ENCODE results near the gene TSR3. TPM values are rescaled to one million over a fixed set of nuclear protein-coding genes. Genes with fewer than 3 reads are reported as not detected.
A peak's percentile ranks its signal among the peaks of the same experiment; 100 is the strongest.

TSR3 gene
- total RNA-seq, result 10 to 100 TPM; 48.5 to 50.7 TPM

GRCh38 chr16:1351582-1352362 is at the start of gene TSR3, which contains the start of gene GNPTG:
TSR3 (minus strand) TSS chr16:1351878; CDS start chr16:1351804, 74 bp downstream.
GNPTG (plus strand) TSS chr16:1351931; CDS start chr16:1351966, 35 bp downstream.
- Mint-ChIP-seq H3K27ac (peak within 1 kb of the TSS; percentile 68), H3K4me1 (ENCODE audit: low read depth) (peaks cover 33% of the 10 kb centered on the region), H3K4me3 (peak within 1 kb of the TSS; percentile 80), H3K9me3 (no peaks in the 10 kb centered on the region), H3K36me3 (ENCODE audit: low read depth) (peaks cover 2% of the 10 kb centered on the region), H3K27me3 (ENCODE audit: low read depth) (no peaks in the 10 kb centered on the region)
- CTCF ChIA-PET, result interaction anchor here (1.1 kb wide), 1 partner anchor 11 kb away, joined by 3 read pairs; no protein-coding TSS in a partner anchor
- peak; percentile 82 for DNase-seq
- intact Hi-C loops (cut with micrococcal nuclease), result loop anchor here (1.0 kb wide), 1 partner anchor 42 kb away; the partner anchor contains the start of gene UBE2I

GRCh38 chr16:1401061-1401757 is 49.5 kb upstream of the TSR3 start:
- CTCF ChIA-PET, result no interaction called here
- H3K4me3 Mint-ChIP-seq, result no peak overlapping the region
- intact Hi-C loops (cut with micrococcal nuclease), result no loop called here
- H3K9me3 Mint-ChIP-seq, result no peaks in the 10 kb centered on the region
- no peak for DNase-seq
- peaks cover 7% of the 10 kb centered on the region for H3K36me3 Mint-ChIP-seq (ENCODE audit: low read depth)
- no peaks in the 10 kb centered on the region for H3K27me3 Mint-ChIP-seq (ENCODE audit: low read depth)
- H3K4me1 Mint-ChIP-seq (ENCODE audit: low read depth), result peaks cover 3% of the 10 kb centered on the region
- no peak overlapping the region for H3K27ac Mint-ChIP-seq

DNA sequence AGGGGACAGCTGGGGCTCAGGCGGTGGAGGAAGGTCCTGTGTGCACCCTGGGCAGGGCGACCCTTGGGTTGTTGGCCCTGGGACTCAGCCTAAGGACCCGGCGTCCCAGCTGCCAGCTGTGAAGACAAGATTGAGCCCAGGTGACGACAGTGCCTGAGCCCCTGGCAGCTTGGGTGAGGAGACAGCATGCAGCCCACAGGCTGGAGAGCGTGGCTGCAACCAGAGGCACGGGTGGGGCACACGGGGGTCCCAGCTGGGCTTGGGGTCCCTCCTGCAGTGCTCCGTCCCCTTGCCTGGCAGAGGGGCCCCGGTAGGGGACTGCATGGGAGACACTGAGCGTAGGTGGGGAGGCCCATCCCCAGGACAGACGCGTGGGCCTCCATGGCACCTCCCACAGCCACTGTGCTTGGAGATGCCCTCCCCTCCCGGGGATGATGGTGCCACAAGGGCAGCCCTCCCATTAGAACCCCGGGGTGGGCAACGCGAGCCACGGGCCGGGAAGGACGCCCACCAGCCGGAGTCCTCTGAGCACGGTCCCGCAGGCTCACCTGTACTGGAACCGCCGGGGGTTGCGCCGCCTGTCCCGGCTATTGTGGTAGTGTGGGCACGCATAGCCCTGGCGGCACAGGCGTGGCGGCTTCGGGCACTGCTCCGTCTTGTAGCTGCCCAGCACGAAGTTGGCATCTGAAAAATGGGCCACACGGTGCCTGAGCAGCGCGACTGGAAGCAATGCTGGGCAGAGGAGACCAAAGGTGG is 47.3 kb upstream of the TSR3 start:
- H3K4me1 Mint-ChIP-seq (ENCODE audit: low read depth), result no peaks in the 10 kb centered on the region
- peaks cover 7% of the 10 kb centered on the region for H3K36me3 Mint-ChIP-seq (ENCODE audit: low read depth)
- H3K27me3 Mint-ChIP-seq (ENCODE audit: low read depth), result no peaks in the 10 kb centered on the region
- H3K27ac Mint-ChIP-seq, result peak overlapping the region; percentile 53
- H3K9me3 Mint-ChIP-seq, result no peaks in the 10 kb centered on the region
- CTCF ChIA-PET, result no interaction called here
- no peak for DNase-seq
- intact Hi-C loops (cut with micrococcal nuclease), result no loop called here
- no peak overlapping the region for H3K4me3 Mint-ChIP-seq

GRCh38 chr16:1398351-1398750 is 46.7 kb upstream of the TSR3 start:
- no peaks in the 10 kb centered on the region for H3K4me1 Mint-ChIP-seq (ENCODE audit: low read depth)
- CTCF ChIA-PET, result no interaction called here
- no peak overlapping the region for H3K27ac Mint-ChIP-seq
- peaks cover 6% of the 10 kb centered on the region for H3K36me3 Mint-ChIP-seq (ENCODE audit: low read depth)
- DNase-seq, result no peak
- no peaks in the 10 kb centered on the region for H3K9me3 Mint-ChIP-seq
- H3K27me3 Mint-ChIP-seq (ENCODE audit: low read depth), result no peaks in the 10 kb centered on the region
- H3K4me3 Mint-ChIP-seq, result no peak overlapping the region
- intact Hi-C loops (cut with micrococcal nuclease), result no loop called here

DNA sequence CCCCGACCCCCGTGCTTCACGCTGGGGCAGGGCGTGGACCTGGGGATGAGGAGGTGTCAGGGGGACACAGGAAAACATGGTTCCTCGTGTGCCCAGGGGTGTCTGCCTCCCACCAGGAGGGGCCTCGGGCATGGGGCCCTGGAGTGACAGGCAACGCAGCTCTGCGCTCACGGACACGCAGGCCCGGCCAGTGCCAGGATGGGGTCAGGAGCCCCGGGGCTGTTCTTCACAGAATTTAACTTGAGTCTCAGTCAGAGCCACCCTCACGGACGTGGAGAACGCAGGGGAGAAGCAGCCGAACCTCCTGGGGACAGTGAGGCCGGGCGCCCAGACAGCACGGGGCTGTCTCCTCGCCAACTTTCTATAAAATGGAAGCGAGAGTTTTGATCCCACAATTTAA is 46.1 kb upstream of the TSR3 start:
- H3K27me3 Mint-ChIP-seq (ENCODE audit: low read depth), result no peaks in the 10 kb centered on the region
- peaks cover 6% of the 10 kb centered on the region for H3K36me3 Mint-ChIP-seq (ENCODE audit: low read depth)
- H3K4me3 Mint-ChIP-seq, result no peak overlapping the region
- H3K27ac Mint-ChIP-seq, result no peak overlapping the region
- CTCF ChIA-PET, result no interaction called here
- DNase-seq, result no peak
- no peaks in the 10 kb centered on the region for H3K9me3 Mint-ChIP-seq
- intact Hi-C loops (cut with micrococcal nuclease), result no loop called here
- no peaks in the 10 kb centered on the region for H3K4me1 Mint-ChIP-seq (ENCODE audit: low read depth)

DNA sequence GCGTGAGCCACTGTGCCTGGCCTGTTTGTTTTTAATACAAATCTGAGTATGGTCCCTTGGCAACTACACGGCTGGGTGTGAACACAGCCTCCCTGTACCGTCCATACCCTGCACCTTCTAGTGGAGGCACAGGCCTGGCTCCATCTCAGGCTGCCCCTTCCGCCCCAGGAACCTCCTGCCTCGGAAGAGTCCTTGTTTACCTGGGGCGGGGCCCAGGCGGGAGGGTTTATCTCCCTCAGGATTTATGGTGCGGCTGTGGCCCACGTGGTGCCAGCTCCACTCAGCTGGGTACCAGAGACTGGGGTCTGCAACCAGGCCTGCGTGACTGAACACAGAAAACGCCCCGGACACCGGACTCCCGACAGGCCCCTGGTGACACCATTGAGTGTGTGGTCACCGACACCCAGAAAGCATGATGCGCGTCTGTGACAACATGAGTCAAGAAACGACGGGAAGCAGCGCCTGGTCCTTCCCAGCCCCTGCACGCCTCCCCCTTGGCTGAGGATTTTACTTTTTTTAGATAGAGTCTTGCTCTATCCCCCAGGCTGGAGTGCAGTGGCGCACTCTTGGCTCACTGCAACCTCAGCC is 43.9 kb upstream of the TSR3 start:
- Mint-ChIP-seq H3K9me3 (no peaks in the 10 kb centered on the region), H3K27me3 (ENCODE audit: low read depth) (no peaks in the 10 kb centered on the region), H3K27ac (no peak overlapping the region), H3K4me3 (no peak overlapping the region), H3K36me3 (ENCODE audit: low read depth) (no peaks in the 10 kb centered on the region), H3K4me1 (ENCODE audit: low read depth) (no peaks in the 10 kb centered on the region)
- CTCF ChIA-PET, result interaction anchor here (0.7 kb wide), 1 partner anchor 656 kb away, joined by 3 read pairs; no protein-coding TSS in a partner anchor
- no peak for DNase-seq
- intact Hi-C loops (cut with micrococcal nuclease), result no loop called here

DNA sequence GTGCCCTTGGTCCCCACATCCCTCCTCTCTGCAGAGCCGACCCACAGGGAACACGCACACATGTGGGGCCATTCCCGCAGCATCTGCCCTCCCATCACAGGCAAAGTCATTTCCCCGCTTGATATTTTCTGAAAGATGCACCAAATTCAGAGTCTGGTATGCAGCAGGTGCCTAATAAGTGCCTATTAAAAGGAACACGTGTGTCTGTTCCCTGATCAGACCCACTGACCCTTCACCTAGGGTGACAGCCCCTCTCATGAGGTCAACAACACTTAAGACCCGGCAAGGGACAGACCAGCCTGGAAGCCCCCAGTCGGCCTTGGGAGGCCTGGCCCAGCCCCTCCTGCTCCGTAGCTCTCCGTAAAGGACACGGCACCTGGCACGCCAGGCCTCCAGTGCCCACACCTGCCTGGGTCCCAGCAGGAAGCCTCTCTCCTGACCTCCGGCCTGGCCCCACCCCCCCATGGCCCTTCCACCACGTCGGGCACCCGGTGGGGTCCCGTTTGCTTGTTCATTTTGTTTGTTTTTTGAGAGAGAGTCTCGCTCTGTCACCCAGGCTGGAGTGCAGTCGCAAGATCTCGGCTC is 42.8 kb upstream of the TSR3 start:
- DNase-seq, result no peak
- CTCF ChIA-PET, result no interaction called here
- H3K36me3 Mint-ChIP-seq (ENCODE audit: low read depth), result no peaks in the 10 kb centered on the region
- H3K4me3 Mint-ChIP-seq, result no peak overlapping the region
- intact Hi-C loops (cut with micrococcal nuclease), result no loop called here
- no peaks in the 10 kb centered on the region for H3K27me3 Mint-ChIP-seq (ENCODE audit: low read depth)
- no peaks in the 10 kb centered on the region for H3K9me3 Mint-ChIP-seq
- no peaks in the 10 kb centered on the region for H3K4me1 Mint-ChIP-seq (ENCODE audit: low read depth)
- H3K27ac Mint-ChIP-seq, result no peak overlapping the region

- Mint-ChIP-seq H3K4me3 (no peak overlapping the region), H3K27ac (no peak overlapping the region), H3K4me1 (ENCODE audit: low read depth) (no peaks in the 10 kb centered on the region), H3K36me3 (ENCODE audit: low read depth) (no peaks in the 10 kb centered on the region), H3K27me3 (ENCODE audit: low read depth) (no peaks in the 10 kb centered on the region), H3K9me3 (no peaks in the 10 kb centered on the region)
- intact Hi-C loops (cut with micrococcal nuclease), result no loop called here
- no peak for DNase-seq
- CTCF ChIA-PET, result interaction anchor here (0.6 to 1.2 kb wide), 3 partner anchors 15 to 63 kb away, joined by 3 read pairs; no protein-coding TSS in a partner anchor
These were observed 42.0 kb upstream of the TSR3 start for GRCh38 chr16:1393613-1394176.

DNA sequence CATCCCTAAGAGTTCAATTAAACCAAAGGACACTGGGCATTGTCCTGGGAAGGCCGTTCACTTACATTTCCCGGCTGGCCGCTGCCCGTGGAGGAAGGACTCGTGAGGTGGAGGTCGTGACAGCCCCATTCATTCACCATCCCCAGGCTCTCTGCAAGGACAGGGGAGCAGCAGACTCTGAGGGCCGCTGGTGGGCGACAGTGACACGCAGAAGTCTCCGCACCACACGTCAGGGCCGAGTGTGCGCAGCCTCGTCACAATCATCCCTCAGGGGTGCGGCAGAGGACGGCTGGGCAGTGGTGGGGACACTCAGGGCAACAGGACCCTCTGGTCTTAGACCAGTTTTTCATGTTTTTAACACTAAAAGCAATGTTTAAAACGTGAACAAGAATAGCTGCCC is 41.1 kb upstream of the TSR3 start:
- CTCF ChIA-PET, result interaction anchor here (0.6 to 1.2 kb wide), 3 partner anchors 15 to 62 kb away, joined by 3 read pairs; no protein-coding TSS in a partner anchor
- intact Hi-C loops (cut with micrococcal nuclease), result no loop called here
- H3K36me3 Mint-ChIP-seq (ENCODE audit: low read depth), result no peaks in the 10 kb centered on the region
- H3K9me3 Mint-ChIP-seq, result no peaks in the 10 kb centered on the region
- no peak for DNase-seq
- no peak overlapping the region for H3K27ac Mint-ChIP-seq
- no peaks in the 10 kb centered on the region for H3K4me1 Mint-ChIP-seq (ENCODE audit: low read depth)
- no peak overlapping the region for H3K4me3 Mint-ChIP-seq
- no peaks in the 10 kb centered on the region for H3K27me3 Mint-ChIP-seq (ENCODE audit: low read depth)

DNA sequence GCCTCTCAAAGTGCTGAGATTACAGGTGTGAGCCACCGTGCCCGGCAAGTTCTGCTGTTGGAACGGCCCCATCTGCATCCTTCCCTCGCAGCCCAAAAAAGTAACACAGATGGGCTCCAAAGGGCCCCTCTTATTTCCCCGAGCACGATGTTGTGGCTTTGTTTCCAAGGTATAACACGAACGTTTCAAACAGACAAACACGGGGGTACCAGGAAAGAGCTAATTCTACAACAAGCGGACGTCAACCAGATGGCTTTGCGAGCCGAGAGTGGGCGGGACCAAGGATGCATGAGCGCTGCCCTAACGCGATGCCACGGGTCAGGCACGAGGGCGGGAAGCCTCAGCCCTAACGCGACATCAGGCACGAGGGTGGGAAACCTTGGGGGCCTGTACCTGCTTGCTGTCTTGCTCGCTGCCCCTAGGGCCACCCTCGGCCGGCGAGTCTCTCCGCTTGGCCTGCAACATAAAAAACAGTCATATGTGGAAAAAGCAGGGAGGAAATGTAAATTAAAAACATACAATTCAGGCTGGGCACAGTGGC is 38.6 kb upstream of the TSR3 start:
- intact Hi-C loops (cut with micrococcal nuclease), result no loop called here
- CTCF ChIA-PET, result interaction anchor here (0.8 to 1.2 kb wide), 2 partner anchors 21 to 26 kb away, joined by 3 read pairs; no protein-coding TSS in a partner anchor

DNA sequence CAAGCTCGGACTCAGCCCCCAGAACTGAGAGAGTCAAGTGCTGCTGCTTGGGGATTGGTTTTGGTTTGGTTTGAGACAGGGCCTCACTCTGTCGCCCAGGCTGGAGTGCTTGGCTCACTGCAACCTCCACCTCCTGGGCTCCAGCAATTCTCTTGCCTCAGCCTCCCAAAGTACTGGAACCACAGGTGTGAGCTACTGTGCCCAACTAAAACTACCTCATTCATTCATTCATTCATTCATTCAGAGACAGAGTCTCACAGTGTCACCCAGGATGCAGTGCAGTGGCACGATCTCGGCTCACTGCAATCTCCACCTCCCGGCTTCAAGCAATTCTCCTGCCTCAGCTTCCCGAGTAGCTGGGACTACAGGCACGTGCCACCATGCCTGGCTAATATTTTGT is 38.1 kb upstream of the TSR3 start:
- Mint-ChIP-seq H3K9me3 (no peaks in the 10 kb centered on the region), H3K36me3 (ENCODE audit: low read depth) (peaks cover 2% of the 10 kb centered on the region), H3K4me3 (no peak overlapping the region), H3K27ac (no peak overlapping the region), H3K4me1 (ENCODE audit: low read depth) (no peaks in the 10 kb centered on the region), H3K27me3 (ENCODE audit: low read depth) (no peaks in the 10 kb centered on the region)
- DNase-seq, result no peak
- intact Hi-C loops (cut with micrococcal nuclease), result no loop called here
- CTCF ChIA-PET, result interaction anchor here (0.7 to 1.2 kb wide), 3 partner anchors 10 to 26 kb away, joined by 3 read pairs; no protein-coding TSS in a partner anchor

More for the DNA sequence above, 38.6 kb upstream of the TSR3 start:
- Mint-ChIP-seq H3K27ac (no peak overlapping the region), H3K27me3 (ENCODE audit: low read depth) (no peaks in the 10 kb centered on the region), H3K9me3 (no peaks in the 10 kb centered on the region), H3K36me3 (ENCODE audit: low read depth) (no peaks in the 10 kb centered on the region), H3K4me3 (no peak overlapping the region), H3K4me1 (ENCODE audit: low read depth) (no peaks in the 10 kb centered on the region)
- DNase-seq, result no peak
